HepG2 (cell line): ENCODE measurements around the gene COL25A1. TPM values are rescaled to one million over a fixed set of nuclear protein-coding genes. Genes with fewer than 3 reads are reported as not detected.

Experiments
- ATAC-seq: fragments of 200-7000 bp; cut with Tn5 transposase; 3 replicates; pipeline ENCODE4 v1.9.1; 2020; ENCODE audit warnings: mild to moderate bottlenecking, moderate library complexity
- BruUV-seq: library from RNA; stranded (reverse); fragments of 400-500 nt; replicated peaks from 2 replicates; lab custom pipeline; 2021; lab: Mats Ljungman, UMichigan
- CTCF ChIA-PET: fragments of 300-600 bp; formaldehyde crosslinking; extraction: SDS; loops from one replicate; lab custom pipeline; 2021; ENCODE audit warnings: low total read pairs, inconsistent platforms, low intra/inter-chr PET ratio; lab: Yijun Ruan, JAX
- POLR2A ChIA-PET: fragments of 350-600 bp; sonication (Branson Sonifier 250); formaldehyde crosslinking; loops from one replicate; lab custom pipeline; 2020; ENCODE audit warnings: antibody characterized with exemption, inconsistent platforms; lab: Yijun Ruan, JAX
- DNase-seq: peaks from one replicate; pipeline ENCODE4 v3.0.0-alpha.2; 2015; ENCODE audit warnings: low spot score
- FAIRE-seq: peaks from 3 replicates; lab custom pipeline; 2011; peaks lifted over from hg19 to GRCh38; lab: Jason Lieb, UNC
- H2AFZ ChIP-seq: one replicate; pipeline ENCODE4 v1.6.1; 2011; ENCODE audit warnings: low read length, inconsistent platforms
- H3K27ac ChIP-seq: fragments of 300-600 bp; 3 replicates; pipeline ENCODE4 v1.8.0; 2011; ENCODE audit warnings: mixed run types, mild to moderate bottlenecking, mixed read lengths, low read length, inconsistent platforms; ENCODE audit not compliant: insufficient read depth; ENCODE audit errors: extremely low read length
- H3K27me3 ChIP-seq, 2 experiments: fragments of 200-600 bp in 1 of 2; 2 replicates in 1 of 2; 3 replicates in 1 of 2; pipeline versions ENCODE4 v1.6.0 to v1.8.0; 2011; ENCODE audit warnings: low read length in 2 of 2, mild to moderate bottlenecking in 2 of 2, moderate library complexity in 2 of 2, inconsistent platforms in 1 of 2; ENCODE audit not compliant: insufficient read depth in 2 of 2, control insufficient read depth in 1 of 2
- H3K36me3 ChIP-seq, 2 experiments: fragments of 200-600 bp in 1 of 2; replicated peaks in 1 of 2; 2 replicates in 1 of 2; 3 replicates in 1 of 2; pipeline versions ENCODE4 v1.5.1 to v1.8.0; 2011; ENCODE audit warnings: low read length in 2 of 2, inconsistent platforms in 1 of 2; ENCODE audit not compliant: insufficient read depth in 2 of 2, control insufficient read depth in 1 of 2
- H3K4me1 ChIP-seq: 2 replicates; pipeline ENCODE4 v1.5.1; 2012; ENCODE audit warnings: low read length, inconsistent platforms; ENCODE audit not compliant: insufficient read depth
- H3K4me2 ChIP-seq: 2 replicates; pipeline ENCODE4 v1.6.0; 2011; ENCODE audit warnings: low read depth, low read length, inconsistent platforms
- H3K4me3 ChIP-seq, 3 experiments: fragments of 200-600 bp in 1 of 3; sonication (generic), shearing (Covaris generic) in 1 of 3; replicated peaks in 1 of 3; 2 replicates each; pipeline ENCODE4 v1.5.1; 2011 to 2016; ENCODE audit warnings: low read length in 3 of 3, inconsistent platforms in 2 of 3, low read depth in 2 of 3, mild to moderate bottlenecking in 2 of 3, control low read depth in 1 of 3, mixed read lengths in 1 of 3; ENCODE audit not compliant: insufficient read depth in 1 of 3
- H3K79me2 ChIP-seq: one replicate; pipeline ENCODE4 v1.6.1; 2011; ENCODE audit warnings: low read length, inconsistent platforms; ENCODE audit not compliant: insufficient read depth
- H3K9ac ChIP-seq: 2 replicates; pipeline ENCODE4 v1.6.0; 2011; ENCODE audit warnings: mild to moderate bottlenecking, low read depth, low read length, inconsistent platforms; ENCODE audit not compliant: insufficient read depth
- H3K9me3 ChIP-seq: 2 replicates; pipeline ENCODE4 v1.5.1; 2012; ENCODE audit warnings: mild to moderate bottlenecking, low read length
- H4K20me1 ChIP-seq: 2 replicates; pipeline ENCODE4 v1.6.0; 2011; ENCODE audit warnings: inconsistent platforms, mild to moderate bottlenecking, low read length, moderate library complexity; ENCODE audit not compliant: insufficient read depth
- EZH2 ChIP-seq: conservative IDR thresholded peaks from 2 replicates; pipeline ENCODE4 v1.6.1; 2012; ENCODE audit warnings: mild to moderate bottlenecking, low read depth, low read length, moderate library complexity
- GABPB1 ChIP-seq: IDR thresholded peaks from 2 replicates; pipeline ENCODE4 v1.6.1; 2016; ENCODE audit warnings: mild to moderate bottlenecking, missing genetic modification reagents, moderate library complexity, missing compliant biosample characterization
- TEAD2 ChIP-seq: sonication (generic); formaldehyde crosslinking; IDR thresholded peaks from 2 replicates; pipeline ENCODE4 v1.9.0; 2021; ENCODE audit warnings: missing genetic modification reagents
- ZNF280D ChIP-seq: sonication (generic); formaldehyde crosslinking; IDR thresholded peaks from 2 replicates; pipeline ENCODE4 v1.5.1; 2020; ENCODE audit warnings: mild to moderate bottlenecking, missing genetic modification reagents
- ZNF430 ChIP-seq: sonication (generic); formaldehyde crosslinking; IDR thresholded peaks from 2 replicates; pipeline ENCODE4 v1.9.0; 2021; ENCODE audit warnings: mild to moderate bottlenecking, missing genetic modification reagents
- ZNF451 ChIP-seq: sonication (generic); formaldehyde crosslinking; IDR thresholded peaks from 2 replicates; pipeline ENCODE4 v1.5.0; 2020; ENCODE audit warnings: mild to moderate bottlenecking, missing genetic modification reagents
- WGBS: methylation state at CpG from one replicate; pipeline ENCODE4 v1.1.6; 2017; ENCODE audit warnings: low lambda C conversion rate; 5-methylcytosine and 5-hydroxymethylcytosine counted together
- in situ Hi-C: cut with HindIII; loops from 2 replicates; pipeline ENCODE4 v1.10.0; 2017; ENCODE audit warnings: low pct_unique_long_range_greater_than_20kb; ENCODE audit not compliant: extremely low pct_ligation_motif_present
- intact Hi-C: fragments of 100-400 bp; cut with micrococcal nuclease; formaldehyde crosslinking; loops from one replicate; pipeline ENCODE4 v1.10.0; 2022; ENCODE audit not compliant: unreplicated experiment
- polyA plus RNA-seq, 8 experiments: library from polyadenylated mRNA; depleted of rRNA in 3 of 8; stranded (reverse) in 7 of 8; unstranded in 1 of 8; fragments of >200 nt; fragmentation: Illumina TruSeq in 4 of 8; extraction: Trizol in 4 of 8; gene quantifications; 2 replicates each; pipeline versions ENCODE4 v1.2.1 to v1.2.3, GENCODE V29; 2011 to 2016; ENCODE audit warnings: low read depth in 4 of 8, missing spikeins in 1 of 8, mixed read lengths in 1 of 8; ENCODE audit not compliant: insufficient read depth in 1 of 8
- total RNA-seq, 5 experiments: library from RNA; depleted of rRNA; stranded (reverse); fragments of >200 nt; fragmentation: Illumina TruSeq; extraction: Trizol; gene quantifications; 2 replicates each; pipeline ENCODE4 v1.2.3, GENCODE V29; 2016; ENCODE audit warnings: low read depth in 1 of 5

The COL25A1 gene
- total and polyA plus RNA-seq, 2 of the 13 experiments (the other 11 are each of a cell fraction or from before 2014, with no cell fraction given) = not detected

GRCh38 chr4:108933046-108933445 lies 369.4 kb downstream of the COL25A1 start (continued):
- TF ChIP-seq ZNF280D (CRISPR knock-in tag) (no peak), GABPB1 (CRISPR knock-in tag) (no peak), TEAD2 (no peak), ZNF430 (CRISPR knock-in tag) (no peak), EZH2 (no peak)
- TF ChIP-seq, all 625 proteins: peak for 0

GRCh38 chr4:108931926-108932325 lies 370.5 kb downstream of the COL25A1 start:
- H3K27me3 ChIP-seq = no peaks in the 10 kb centered on the region
- H3K27ac ChIP-seq = no peak overlapping the region
- no peaks in the 10 kb centered on the region for H3K9me3 ChIP-seq
- H3K4me1 ChIP-seq = no peaks in the 10 kb centered on the region
- BruUV-seq = no TSS peak
- H3K36me3 ChIP-seq = no peaks in the 10 kb centered on the region
- ATAC-seq (no peak), DNase-seq (no peak), FAIRE-seq (no peak)
- no peak overlapping the region for H3K4me3 ChIP-seq
- WGBS = 3% methylated on average over 1 of the region's 1 CpG
- no peaks in the 10 kb centered on the region for H3K79me2 ChIP-seq
- in situ Hi-C loops (no loop called here), intact Hi-C loops (no loop called here)
- ChIA-PET CTCF (no interaction called here), POLR2A (no interaction called here)
- H2AFZ ChIP-seq = no peak overlapping the region
- H4K20me1 ChIP-seq = no peaks in the 10 kb centered on the region
- no peak overlapping the region for H3K9ac ChIP-seq
- no peak for TF ChIP-seq ZNF451
- H3K4me2 ChIP-seq = no peak overlapping the region
